Activated naive CD8-positive, alpha-beta T cell treated with anti-CD3 and anti-CD28 coated beads for 36 hours (primary cell): ENCODE data around the gene EXD3. TPM values are rescaled to one million over a fixed set of nuclear protein-coding genes. Genes with fewer than 3 reads are reported as not detected.

Source experiments
- DNase-seq: peaks from one replicate; pipeline ENCODE4 v3.0.0; 2021
- H3K27ac Mint-ChIP-seq: one replicate; pipeline ENCODE4 v1.8.0; 2022; ENCODE audit warnings: mild to moderate bottlenecking, moderate library complexity, mixed read lengths
- H3K27me3 Mint-ChIP-seq: one replicate; pipeline ENCODE4 v1.8.0; 2022; ENCODE audit warnings: mild to moderate bottlenecking, mixed read lengths
- H3K36me3 Mint-ChIP-seq: one replicate; pipeline ENCODE4 v1.8.0; 2021; ENCODE audit warnings: mild to moderate bottlenecking, mixed read lengths
- H3K4me1 Mint-ChIP-seq: one replicate; pipeline ENCODE4 v1.8.0; 2021; ENCODE audit warnings: mixed read lengths
- H3K4me3 Mint-ChIP-seq: one replicate; pipeline ENCODE4 v1.8.0; 2022; ENCODE audit warnings: mild to moderate bottlenecking, moderate library complexity, mixed read lengths
- H3K9me3 Mint-ChIP-seq: one replicate; pipeline ENCODE4 v1.8.0; 2022; ENCODE audit warnings: mixed read lengths
- total RNA-seq, 2 experiments: library from RNA; stranded (reverse); gene quantifications; one replicate each; pipeline ENCODE4 v1.2.3, GENCODE V29; 2021

The EXD3 gene
- total RNA-seq, 2 experiments from 2014 or later = 3.6 to 4.2 TPM

DNA sequence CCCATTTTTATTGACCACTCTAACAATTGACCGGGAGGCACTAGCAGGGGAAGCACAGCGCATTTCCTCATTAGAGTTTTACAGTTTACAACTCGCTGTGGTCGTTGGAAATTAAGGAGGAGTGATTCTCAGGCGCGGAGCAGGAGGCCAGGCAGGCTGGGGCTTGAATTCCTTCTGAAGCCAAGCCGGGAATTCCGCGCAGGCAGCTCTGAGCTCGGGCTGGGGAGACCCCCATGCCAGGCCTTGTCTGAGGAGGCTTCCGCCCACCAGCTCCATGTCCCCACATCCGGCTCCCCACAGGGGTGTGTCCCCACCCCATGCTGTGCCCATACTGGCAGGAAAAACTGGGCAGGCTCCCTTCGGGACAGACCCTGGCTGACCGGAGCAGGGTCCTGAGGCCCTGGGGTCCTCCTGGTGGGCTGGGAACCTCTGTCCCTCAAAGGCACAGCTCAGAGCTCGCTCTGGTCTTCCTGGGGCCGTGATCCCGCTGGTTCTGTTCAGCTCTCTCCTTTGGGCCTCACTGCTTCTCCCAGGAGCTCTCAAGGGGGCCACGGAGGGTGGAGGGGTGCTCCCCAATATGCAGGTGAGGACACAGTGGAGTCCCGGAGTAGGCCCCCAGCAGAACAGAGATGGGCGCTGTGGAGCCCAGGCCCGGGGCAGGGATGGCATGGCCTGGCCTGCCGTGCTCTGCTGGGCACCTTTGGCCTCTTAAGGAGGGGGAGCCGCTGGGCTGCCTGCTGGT lies 119.6 kb downstream of the EXD3 start:
- no peak overlapping the region for H3K4me3 Mint-ChIP-seq
- H3K9me3 Mint-ChIP-seq = no peaks in the 10 kb centered on the region
- H3K36me3 Mint-ChIP-seq = no peaks in the 10 kb centered on the region
- H3K27ac Mint-ChIP-seq = no peak overlapping the region
- H3K27me3 Mint-ChIP-seq = peaks cover 22% of the 10 kb centered on the region
- DNase-seq = no peak
- H3K4me1 Mint-ChIP-seq = peaks cover 17% of the 10 kb centered on the region

DNA sequence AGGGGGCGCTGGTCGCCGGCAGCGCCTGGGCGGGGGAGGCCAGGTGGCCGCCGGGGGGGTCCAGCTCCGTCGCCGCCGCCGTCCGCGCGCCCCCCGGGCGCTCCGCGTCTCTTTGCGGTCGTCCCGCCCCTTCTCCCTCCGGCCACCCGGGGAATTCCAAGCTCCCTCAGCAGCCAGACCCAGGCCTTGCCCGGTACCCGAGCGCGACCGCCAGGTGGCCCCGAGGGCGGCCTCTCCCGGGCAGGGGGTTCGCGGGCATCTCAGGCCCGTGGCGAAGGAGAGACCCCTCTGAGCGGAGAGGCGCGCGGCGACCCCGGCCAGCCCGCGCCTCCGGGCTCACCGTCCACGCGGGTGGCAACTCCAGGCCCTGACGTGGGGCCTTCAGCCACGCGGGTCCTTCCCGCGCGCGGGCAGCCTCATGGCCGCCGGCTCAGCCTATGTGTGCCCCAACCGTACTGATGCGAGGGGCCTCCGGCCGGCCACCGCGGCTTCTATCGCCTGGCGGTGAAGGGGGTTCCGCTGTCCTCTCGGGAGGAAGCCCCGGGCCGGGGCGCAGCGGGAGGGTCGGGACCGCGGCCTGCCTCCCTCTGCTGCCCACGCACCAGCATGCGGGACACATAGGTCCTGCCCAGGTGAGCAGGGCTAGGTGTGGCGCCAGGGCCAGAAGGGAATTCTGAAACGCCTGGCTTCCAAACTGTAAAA lies 120.4 kb downstream of the EXD3 start:
- H3K27ac Mint-ChIP-seq = no peak overlapping the region
- peaks cover 26% of the 10 kb centered on the region for H3K27me3 Mint-ChIP-seq
- no peaks in the 10 kb centered on the region for H3K36me3 Mint-ChIP-seq
- DNase-seq = no peak
- H3K9me3 Mint-ChIP-seq = no peaks in the 10 kb centered on the region
- H3K4me3 Mint-ChIP-seq = no peak overlapping the region
- peaks cover 16% of the 10 kb centered on the region for H3K4me1 Mint-ChIP-seq

DNA sequence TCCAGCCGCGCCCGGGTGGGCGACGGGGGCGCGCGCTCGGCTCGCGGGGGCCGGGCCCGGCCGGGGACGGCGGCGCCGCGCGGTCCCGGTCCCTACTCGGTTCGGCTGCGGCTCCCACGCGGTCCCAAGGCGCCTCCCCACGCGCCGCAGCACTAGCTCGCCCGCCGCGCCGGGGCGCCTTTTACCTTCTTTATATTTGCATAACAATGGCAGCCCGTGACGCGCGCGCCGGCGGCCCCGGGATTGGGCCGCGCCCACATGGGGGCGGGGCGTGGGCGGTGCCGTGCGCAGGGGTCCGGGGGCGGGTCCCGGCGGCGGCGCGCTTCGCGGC lies 120.9 kb downstream of the EXD3 start, which contains the start of gene NRARP:
NRARP (minus strand) TSS at position 154 of the 331 bp plus-strand sequence. CDS start 343 bp downstream, outside the sequence.
- peaks cover 30% of the 10 kb centered on the region for H3K27me3 Mint-ChIP-seq

DNA sequence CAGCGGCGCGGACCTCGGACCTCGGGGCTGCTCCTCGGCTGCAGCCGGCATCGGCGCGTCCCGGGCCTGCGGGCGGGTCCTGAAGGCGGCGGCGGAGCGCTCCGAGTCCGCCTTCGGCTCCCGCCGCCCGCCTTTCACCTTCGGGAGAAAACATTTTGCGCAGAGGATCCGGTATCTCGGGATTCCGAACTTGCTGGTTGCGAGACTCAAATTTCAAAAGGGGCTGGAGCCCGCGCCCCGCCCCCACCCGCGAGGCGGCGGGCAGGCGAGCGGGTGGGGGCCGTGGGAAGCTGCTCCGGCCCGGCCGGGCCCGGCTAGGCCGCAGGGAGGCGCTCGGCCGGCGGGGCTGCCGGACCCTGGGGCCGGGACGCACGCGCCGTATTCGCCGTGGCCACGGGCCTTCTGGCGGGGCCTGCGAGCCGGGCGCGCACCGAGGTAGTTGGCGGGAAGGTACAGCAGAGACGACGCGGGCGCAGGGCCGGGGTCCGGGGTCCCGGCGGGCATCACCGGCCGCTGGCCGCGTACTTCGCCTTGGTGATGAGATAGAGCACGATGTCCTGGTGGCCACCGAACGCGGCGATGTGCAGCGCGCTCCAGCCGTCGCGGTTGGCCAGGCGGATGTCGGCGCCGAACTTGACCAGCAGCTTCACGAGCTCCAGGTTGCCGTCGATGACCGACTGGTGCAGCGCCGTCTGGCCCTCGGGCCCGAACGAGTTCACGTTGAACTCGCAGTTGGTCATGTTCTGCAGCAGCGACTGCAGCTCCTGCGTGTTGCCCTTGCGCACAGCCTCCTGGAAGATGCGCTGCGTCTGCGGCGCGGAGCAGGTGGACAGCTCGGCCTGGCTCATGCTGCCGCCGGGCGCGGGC lies 121.6 kb downstream of the EXD3 start:
- H3K4me1 Mint-ChIP-seq = peaks cover 17% of the 10 kb centered on the region
- H3K9me3 Mint-ChIP-seq = no peaks in the 10 kb centered on the region
- peaks cover 38% of the 10 kb centered on the region for H3K27me3 Mint-ChIP-seq
- no peaks in the 10 kb centered on the region for H3K36me3 Mint-ChIP-seq
- no peak overlapping the region for H3K27ac Mint-ChIP-seq
- peak overlapping the region; percentile 81 for H3K4me3 Mint-ChIP-seq
- peak; percentile 40 for DNase-seq

More for the DNA sequence above, 120.9 kb downstream of the EXD3 start, which contains the start of gene NRARP:
- Mint-ChIP-seq H3K27ac (no peak within 1 kb of the TSS), H3K4me3 (peak within 1 kb of the TSS; percentile 81), H3K36me3 (no peaks in the 10 kb centered on the region), H3K9me3 (no peaks in the 10 kb centered on the region), H3K4me1 (peaks cover 13% of the 10 kb centered on the region)
- DNase-seq = peak; percentile 94

DNA sequence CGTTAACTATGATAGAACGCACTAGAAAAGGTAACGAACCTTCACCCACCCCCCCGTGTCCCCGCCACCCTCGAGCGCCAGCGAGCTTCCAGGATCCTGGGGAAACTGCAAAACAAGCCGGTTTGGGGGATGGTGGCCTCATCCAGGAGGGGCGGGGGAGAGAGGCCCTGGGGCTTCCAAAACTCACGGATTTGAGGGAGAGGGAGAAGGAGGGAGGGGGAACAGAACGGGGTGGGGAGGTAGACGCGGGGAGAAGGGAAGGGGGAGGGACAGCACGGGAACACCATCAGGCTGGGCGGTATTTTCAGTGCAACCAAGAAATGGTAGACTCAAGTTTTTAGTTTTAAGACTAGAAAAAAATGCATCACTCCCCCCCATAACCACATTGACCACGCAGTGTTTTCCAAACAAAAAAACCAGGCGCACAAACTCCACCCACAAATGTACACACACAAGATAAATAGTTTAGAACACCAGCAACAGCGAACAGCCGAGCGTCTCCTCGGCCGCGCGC lies 122.3 kb downstream of the EXD3 start:
- no peaks in the 10 kb centered on the region for H3K36me3 Mint-ChIP-seq
- H3K4me3 Mint-ChIP-seq = peak overlapping the region; percentile 81
- no peaks in the 10 kb centered on the region for H3K9me3 Mint-ChIP-seq
- H3K27me3 Mint-ChIP-seq = peaks cover 39% of the 10 kb centered on the region
- H3K4me1 Mint-ChIP-seq = peaks cover 17% of the 10 kb centered on the region
- H3K27ac Mint-ChIP-seq = peak overlapping the region; percentile 48
- no peak for DNase-seq

DNA sequence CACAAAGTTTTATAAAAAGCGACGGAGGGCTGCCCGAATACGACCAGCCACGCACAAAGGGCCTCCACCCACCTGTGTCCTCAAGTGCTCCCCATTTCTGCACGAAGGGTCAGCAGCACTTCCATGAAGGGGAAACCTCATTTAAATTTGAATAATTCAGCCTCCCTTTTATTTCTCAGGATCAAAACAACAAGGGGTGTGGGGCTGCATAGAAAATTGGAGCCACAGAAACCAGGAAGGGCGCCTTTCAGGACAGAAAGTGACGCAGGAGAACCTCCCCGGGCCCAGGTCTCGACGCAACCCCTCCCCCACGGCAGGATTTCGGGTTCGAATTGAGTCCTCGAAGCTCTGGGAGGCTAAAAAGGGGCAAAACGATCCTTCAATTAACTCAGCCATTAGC lies 123.0 kb downstream of the EXD3 start:
- no peak for DNase-seq
- no peak overlapping the region for H3K27ac Mint-ChIP-seq
- no peaks in the 10 kb centered on the region for H3K36me3 Mint-ChIP-seq
- H3K9me3 Mint-ChIP-seq = no peaks in the 10 kb centered on the region
- H3K4me1 Mint-ChIP-seq = peaks cover 14% of the 10 kb centered on the region
- H3K27me3 Mint-ChIP-seq = peaks cover 41% of the 10 kb centered on the region
- peak overlapping the region; percentile 47 for H3K4me3 Mint-ChIP-seq

DNA sequence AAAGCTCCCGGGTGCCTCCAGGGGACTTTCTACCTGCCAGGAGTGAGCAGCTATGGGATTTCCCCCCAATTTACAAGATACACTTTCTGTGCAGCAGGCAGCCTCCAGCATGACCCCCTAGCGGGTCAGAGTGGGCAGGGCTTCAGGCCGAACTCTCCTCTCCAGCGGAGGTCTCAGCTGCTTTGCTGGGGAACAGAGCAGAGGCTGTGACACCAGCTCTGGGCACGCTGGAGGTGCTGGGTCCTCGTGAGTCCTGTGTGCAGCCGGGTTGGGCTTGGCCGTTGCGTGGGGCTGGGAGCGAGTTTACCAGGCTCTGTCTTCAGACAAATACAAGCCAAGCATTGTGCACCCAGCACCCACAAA lies 123.8 kb downstream of the EXD3 start:
- no peak for DNase-seq
- Mint-ChIP-seq H3K27ac (no peak overlapping the region), H3K4me1 (peaks cover 18% of the 10 kb centered on the region), H3K9me3 (peaks cover 2% of the 10 kb centered on the region), H3K4me3 (no peak overlapping the region), H3K36me3 (no peaks in the 10 kb centered on the region), H3K27me3 (peaks cover 48% of the 10 kb centered on the region)

DNA sequence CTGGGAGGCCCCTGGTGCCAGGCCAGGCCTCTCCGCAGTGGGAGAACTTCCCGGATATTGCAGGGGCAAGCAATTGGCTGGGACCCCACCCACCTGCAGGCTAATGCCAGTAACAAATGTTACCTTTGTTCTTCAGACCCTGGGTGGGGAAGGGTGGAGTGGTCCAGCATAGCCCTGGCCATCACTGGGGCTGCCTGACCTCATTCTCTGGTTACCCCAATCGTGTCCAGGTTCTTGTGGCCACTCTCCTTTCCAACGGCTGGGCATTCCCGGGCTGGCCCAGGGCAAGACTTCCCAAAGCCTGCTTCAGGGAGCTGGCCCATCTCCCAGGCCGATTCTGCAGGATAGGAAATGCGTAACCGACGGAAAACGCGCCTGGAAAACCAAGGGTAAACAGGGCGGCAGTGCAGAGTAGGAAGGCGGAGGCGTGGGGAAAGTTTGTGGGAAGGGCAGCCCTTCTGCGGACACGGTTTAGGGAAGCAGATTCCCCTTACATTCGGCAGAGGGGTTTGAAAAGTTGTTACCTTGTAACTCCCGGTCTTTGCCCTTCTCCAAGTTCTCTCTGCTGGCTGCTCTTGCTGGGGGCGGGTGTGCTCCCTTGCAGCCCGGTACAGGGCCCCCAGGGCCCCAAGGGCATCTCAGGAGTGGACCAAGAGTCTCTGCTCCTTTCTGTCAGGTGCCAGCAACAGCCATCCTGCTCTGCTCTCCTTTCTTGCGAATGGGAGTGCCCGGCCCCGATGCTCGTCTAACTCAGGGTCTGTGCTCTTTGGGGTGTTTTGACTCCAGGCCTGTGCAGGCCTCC lies 124.4 kb downstream of the EXD3 start:
- peaks cover 54% of the 10 kb centered on the region for H3K27me3 Mint-ChIP-seq
- H3K27ac Mint-ChIP-seq = no peak overlapping the region
- no peak for DNase-seq
- peaks cover 18% of the 10 kb centered on the region for H3K4me1 Mint-ChIP-seq
- peaks cover 2% of the 10 kb centered on the region for H3K9me3 Mint-ChIP-seq
- no peak overlapping the region for H3K4me3 Mint-ChIP-seq
- H3K36me3 Mint-ChIP-seq = no peaks in the 10 kb centered on the region

DNA sequence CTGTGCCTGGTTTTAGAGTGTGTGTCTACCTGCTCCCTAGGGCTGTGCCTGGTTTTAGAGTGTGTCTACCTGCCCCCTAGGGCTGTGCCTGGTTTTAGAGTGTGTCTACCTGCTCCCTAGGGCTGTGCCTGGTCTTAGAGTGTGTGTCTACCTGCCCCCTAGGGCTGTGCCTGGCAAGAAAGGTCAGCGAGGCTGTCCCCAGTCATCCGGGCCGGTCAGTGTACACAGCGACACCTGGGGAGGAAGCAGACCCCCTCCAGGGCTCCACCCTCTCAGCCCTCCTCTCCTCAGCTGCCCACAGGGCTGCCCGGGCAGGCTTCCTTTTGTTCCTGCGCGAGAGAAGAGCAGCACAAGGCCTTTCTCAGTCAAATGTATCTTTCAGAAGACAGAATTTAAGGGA lies 125.0 kb downstream of the EXD3 start:
- Mint-ChIP-seq H3K27ac (no peak overlapping the region), H3K36me3 (no peaks in the 10 kb centered on the region), H3K9me3 (peaks cover 2% of the 10 kb centered on the region), H3K27me3 (peaks cover 60% of the 10 kb centered on the region), H3K4me1 (peaks cover 16% of the 10 kb centered on the region), H3K4me3 (no peak overlapping the region)
- no peak for DNase-seq

DNA sequence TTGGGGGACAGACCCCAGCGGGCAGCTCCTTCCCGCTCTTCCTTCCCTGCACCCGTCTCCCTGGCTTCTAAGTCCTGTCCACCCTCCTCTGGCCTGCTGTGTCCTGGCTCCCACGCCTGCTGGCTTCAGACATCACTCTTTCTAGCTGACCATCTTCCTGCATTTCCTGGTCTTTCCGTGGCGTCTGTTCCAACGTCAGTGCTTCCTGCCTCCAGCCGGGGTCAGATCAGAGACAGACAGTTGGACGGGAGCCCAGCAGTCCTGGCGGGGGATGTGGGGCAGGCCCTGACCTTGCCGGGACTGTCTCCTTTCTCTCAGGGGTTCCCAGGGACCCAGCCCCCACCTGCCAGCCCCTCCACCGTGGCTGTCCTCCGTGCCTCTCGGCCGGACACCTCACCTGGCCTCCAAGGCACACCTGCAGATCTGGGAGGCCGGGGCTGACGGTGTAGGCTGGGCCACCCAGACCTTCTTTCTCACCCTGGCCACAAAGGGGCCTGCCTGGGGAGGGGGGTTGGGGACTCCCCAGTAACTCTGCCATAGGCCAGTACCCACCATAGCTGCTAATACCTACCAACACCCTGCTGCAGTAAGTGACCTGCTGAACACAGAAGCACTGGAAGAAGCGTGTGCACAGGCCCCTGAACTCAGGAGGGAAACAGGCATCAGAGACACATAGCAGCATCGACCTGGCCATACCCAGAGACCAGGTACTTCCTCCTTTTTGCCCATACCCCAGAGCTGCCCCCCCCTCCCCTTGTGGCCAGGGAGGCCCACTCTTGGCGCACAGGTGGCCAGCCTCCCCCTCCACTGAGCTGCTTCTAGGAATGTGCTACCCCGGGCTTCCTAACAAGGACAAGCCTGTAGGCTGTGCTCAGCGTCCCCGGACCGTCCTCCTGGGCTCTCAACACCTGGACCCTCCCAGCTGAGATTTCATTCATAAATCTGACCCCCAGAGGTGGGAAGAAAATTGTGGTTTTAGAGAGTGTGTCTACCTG lies 126.0 kb downstream of the EXD3 start:
- Mint-ChIP-seq H3K27me3 (peaks cover 62% of the 10 kb centered on the region), H3K4me3 (peak overlapping the region; percentile 57), H3K36me3 (no peaks in the 10 kb centered on the region), H3K27ac (no peak overlapping the region), H3K9me3 (peaks cover 2% of the 10 kb centered on the region), H3K4me1 (peaks cover 15% of the 10 kb centered on the region)
- no peak for DNase-seq

DNA sequence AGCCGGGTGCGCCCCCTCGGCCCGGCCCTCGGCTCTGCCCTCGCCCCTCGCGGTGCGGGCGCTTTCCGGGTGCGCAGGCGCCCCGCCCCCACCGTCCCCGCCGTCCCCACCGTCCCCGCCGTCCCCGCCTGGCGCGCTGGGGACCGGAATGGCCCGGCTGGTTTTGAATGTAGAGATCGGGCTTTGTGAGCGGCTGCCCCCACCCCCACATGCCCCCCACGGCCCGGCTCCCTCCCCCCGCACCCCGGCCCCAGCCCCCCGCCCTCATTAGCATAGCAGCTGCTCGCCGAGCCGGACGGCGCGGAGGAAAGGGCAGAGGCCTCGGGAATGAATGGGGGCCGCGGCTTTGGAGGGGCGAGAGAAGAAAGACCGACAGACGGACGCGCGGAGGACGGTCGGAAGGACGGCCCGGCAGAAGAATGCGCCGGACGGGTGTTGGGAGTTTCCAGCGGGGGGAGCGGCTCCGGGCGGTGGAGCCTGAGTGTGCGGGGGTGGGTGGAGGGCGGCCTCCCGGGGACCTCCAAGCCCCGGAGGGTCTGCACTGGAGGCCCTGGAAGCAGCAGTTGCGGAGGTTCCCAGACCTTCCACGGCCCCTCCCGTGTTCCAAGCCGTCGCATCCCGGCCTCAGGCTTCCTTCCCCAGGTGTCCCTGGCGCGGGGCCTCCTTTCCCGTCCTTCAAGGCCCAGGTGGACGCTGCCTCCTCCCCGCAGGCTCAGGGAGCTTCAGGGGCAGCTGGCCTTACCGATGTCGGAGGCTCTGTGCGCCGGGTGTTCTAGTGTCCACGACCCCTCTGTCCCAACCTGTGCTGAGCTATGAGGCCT lies 126.9 kb downstream of the EXD3 start:
- no peak for DNase-seq
- peaks cover 2% of the 10 kb centered on the region for H3K9me3 Mint-ChIP-seq
- H3K36me3 Mint-ChIP-seq = no peaks in the 10 kb centered on the region
- H3K4me3 Mint-ChIP-seq = peak overlapping the region; percentile 57
- peaks cover 15% of the 10 kb centered on the region for H3K4me1 Mint-ChIP-seq
- no peak overlapping the region for H3K27ac Mint-ChIP-seq
- H3K27me3 Mint-ChIP-seq = peaks cover 62% of the 10 kb centered on the region

DNA sequence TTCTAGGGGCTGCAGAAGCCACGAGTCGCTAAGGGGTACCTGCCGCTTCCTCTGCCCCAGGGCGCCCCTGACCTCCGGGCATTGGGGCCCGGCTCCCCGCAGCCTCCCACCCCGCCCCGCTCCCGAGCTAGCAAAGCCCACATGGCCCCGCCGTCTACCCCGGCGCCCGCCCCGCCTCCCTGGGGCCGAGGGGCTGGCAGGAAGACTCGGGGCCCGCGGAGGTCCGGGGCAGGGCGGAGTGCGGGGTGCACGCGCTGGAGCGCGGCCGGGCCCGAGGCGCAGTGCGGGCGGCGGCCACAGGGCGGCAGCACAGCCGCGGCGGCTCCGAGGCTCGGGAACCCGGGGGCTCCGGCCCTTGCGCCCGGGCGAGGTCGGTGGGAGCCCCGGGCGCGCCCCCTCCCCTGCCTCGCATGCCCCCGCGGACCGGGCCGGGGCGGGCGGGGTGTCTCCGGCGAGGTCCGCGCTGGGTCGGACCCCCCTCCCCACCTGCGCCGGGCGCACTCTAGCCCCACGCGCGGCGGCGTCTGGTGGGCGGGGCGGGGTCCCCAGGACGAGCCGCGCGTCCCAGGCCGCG lies 127.6 kb downstream of the EXD3 start:
- Mint-ChIP-seq H3K9me3 (peaks cover 2% of the 10 kb centered on the region), H3K27ac (no peak overlapping the region), H3K4me1 (peaks cover 12% of the 10 kb centered on the region), H3K27me3 (peaks cover 57% of the 10 kb centered on the region), H3K36me3 (no peaks in the 10 kb centered on the region), H3K4me3 (no peak overlapping the region)
- DNase-seq = peak; percentile 76
